ENCODE measurements around the gene AHCTF1.

AHCTF1 gene

DNA sequence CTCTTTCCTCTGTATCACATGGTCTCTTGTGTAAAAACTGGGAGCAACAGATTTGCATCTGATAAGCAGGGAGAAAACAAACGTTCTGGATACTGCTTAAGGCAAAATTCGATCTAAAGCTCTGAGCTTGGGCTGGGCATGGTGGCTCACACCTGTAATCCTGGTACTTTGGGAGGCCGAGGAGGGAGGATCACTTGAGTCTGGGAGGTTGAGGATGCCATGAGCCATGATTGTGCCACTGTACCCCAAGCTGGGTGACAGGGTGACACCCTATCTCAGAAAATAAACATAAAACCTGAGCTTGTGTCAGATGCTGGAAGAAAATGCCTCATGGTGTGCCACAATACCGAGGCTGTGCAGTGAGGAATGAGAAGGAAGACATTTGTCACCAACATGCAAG lies 133.6 kb downstream of the AHCTF1 start:
- no peak overlapping the region for H3K4me3 ChIP-seq (ENCODE audit: low read depth, low read length)
- H3K79me2 ChIP-seq, result no peaks in the 10 kb centered on the region
- H2AFZ ChIP-seq, result no peak overlapping the region
- no peaks in the 10 kb centered on the region for H3K27me3 ChIP-seq (ENCODE audit: control insufficient read depth, insufficient read depth, low read length)
- no peaks in the 10 kb centered on the region for H3K9me3 ChIP-seq (ENCODE audit: control insufficient read depth, low read length)
- no peak overlapping the region for H3K4me2 ChIP-seq (ENCODE audit: low read length)
- H3K36me3 ChIP-seq (ENCODE audit: control insufficient read depth, insufficient read depth, low read length), result no peaks in the 10 kb centered on the region
- no peak overlapping the region for H3K27ac ChIP-seq
- H3K4me1 ChIP-seq, result no peaks in the 10 kb centered on the region
- TF ChIP-seq, protein P1, sequence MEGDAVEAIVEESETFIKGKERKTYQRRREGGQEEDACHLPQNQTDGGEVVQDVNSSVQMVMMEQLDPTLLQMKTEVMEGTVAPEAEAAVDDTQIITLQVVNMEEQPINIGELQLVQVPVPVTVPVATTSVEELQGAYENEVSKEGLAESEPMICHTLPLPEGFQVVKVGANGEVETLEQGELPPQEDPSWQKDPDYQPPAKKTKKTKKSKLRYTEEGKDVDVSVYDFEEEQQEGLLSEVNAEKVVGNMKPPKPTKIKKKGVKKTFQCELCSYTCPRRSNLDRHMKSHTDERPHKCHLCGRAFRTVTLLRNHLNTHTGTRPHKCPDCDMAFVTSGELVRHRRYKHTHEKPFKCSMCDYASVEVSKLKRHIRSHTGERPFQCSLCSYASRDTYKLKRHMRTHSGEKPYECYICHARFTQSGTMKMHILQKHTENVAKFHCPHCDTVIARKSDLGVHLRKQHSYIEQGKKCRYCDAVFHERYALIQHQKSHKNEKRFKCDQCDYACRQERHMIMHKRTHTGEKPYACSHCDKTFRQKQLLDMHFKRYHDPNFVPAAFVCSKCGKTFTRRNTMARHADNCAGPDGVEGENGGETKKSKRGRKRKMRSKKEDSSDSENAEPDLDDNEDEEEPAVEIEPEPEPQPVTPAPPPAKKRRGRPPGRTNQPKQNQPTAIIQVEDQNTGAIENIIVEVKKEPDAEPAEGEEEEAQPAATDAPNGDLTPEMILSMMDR (IDR thresholded peaks at IDR 0.05), result no peak
- H3K9ac ChIP-seq, result no peak overlapping the region

DNA sequence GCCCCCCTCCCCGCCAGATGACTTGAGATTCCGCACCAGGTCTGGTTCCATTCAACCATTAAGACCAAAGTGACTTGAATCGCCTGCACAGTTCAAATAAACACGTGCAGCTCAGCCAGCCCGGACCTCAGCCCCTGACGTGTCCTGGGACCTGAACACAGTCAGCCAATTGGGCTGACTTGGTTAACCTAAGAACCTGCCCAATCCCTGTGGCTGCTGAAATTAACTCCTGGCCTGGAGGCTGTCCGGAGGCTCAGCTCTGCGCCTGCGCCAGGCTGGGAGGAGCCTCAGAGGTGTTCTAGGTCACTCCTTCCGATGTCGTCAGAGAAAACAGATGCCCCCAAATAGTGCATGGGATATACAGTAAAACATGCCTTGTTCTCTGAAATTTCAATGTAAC lies 134.2 kb downstream of the AHCTF1 start:
- Histone ChIP-seq H3K4me1 (no peaks in the 10 kb centered on the region), H3K79me2 (no peaks in the 10 kb centered on the region), H3K27me3 (ENCODE audit: control insufficient read depth, insufficient read depth, low read length) (no peaks in the 10 kb centered on the region), H3K9ac (no peak overlapping the region), H3K27ac (no peak overlapping the region), H3K4me3 (ENCODE audit: low read depth, low read length) (no peak overlapping the region), H3K4me2 (ENCODE audit: low read length) (no peak overlapping the region), H3K9me3 (ENCODE audit: control insufficient read depth, low read length) (no peaks in the 10 kb centered on the region), H2AFZ (no peak overlapping the region), H3K36me3 (ENCODE audit: control insufficient read depth, insufficient read depth, low read length) (no peaks in the 10 kb centered on the region)
- TF ChIP-seq, protein P1 (IDR thresholded peaks at IDR 0.05), result no peak

DNA sequence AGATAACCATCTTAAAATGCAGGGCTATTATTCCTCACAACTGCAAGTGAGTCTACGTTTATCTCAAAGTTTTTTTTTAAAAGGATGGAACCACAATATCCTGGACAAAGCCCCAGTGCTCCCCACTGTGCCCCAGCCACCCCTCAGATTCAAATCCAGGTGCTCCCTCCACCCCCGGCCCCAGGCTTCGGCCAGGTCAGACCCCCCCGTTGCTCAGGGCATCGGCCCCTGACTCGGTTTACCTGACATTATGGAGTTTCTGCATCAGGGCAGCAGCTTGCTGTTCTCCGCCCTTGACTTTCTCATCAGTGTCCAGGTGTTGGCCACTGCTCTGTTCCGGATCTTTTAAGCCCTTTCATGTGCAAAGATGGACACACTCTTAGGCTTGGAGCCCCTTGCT lies 134.6 kb downstream of the AHCTF1 start:
- Histone ChIP-seq H3K9me3 (ENCODE audit: control insufficient read depth, low read length) (no peaks in the 10 kb centered on the region), H3K36me3 (ENCODE audit: control insufficient read depth, insufficient read depth, low read length) (no peaks in the 10 kb centered on the region), H3K4me3 (ENCODE audit: low read depth, low read length) (no peak overlapping the region), H3K27me3 (ENCODE audit: control insufficient read depth, insufficient read depth, low read length) (no peaks in the 10 kb centered on the region), H3K4me2 (ENCODE audit: low read length) (no peak overlapping the region), H3K27ac (no peak overlapping the region), H3K79me2 (no peaks in the 10 kb centered on the region), H3K4me1 (no peaks in the 10 kb centered on the region), H2AFZ (no peak overlapping the region), H3K9ac (no peak overlapping the region)
- TF ChIP-seq, protein P1 (IDR thresholded peaks at IDR 0.05), result no peak

DNA sequence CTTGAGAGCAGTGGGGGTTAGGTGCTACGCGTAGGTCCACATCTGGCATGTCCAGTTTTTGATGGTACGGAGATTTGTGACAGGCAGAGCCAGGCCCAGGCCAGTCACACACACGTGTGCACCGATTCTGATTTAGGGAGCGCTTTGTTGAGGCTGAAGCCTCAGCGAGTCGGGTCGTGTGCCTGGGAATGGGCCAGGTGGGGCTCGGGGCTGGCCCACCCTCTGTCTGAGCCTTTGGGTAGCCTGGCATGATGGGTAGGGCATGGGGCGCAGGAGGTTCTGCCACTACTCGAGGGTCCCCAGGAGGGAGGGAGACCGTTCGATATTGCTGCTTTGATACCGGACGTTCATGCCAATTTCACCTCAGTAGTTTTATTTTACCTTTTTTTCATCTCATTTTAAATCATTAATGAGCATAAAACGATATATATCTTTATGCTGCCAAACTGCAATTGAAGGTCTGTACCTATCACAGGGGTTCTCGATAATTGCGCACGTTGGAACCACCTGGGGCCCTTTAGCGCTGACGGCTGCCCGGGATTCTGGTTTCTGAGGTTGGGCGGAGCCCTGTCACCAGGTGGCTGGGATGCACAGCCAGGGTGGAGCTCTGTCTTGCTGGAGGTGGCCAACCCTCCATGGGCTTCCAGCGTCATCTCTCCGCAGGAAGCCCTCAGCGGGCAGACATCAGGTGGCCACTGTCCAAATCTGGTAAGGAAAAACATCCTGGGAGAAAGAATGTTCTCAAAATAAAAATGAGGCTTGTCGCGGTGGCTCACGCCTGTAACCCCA lies 135.6 kb downstream of the AHCTF1 start:
- Histone ChIP-seq H3K27me3 (ENCODE audit: control insufficient read depth, insufficient read depth, low read length) (no peaks in the 10 kb centered on the region), H3K4me1 (no peaks in the 10 kb centered on the region), H3K9ac (no peak overlapping the region), H3K9me3 (ENCODE audit: control insufficient read depth, low read length) (no peaks in the 10 kb centered on the region), H3K27ac (no peak overlapping the region), H2AFZ (no peak overlapping the region), H3K36me3 (ENCODE audit: control insufficient read depth, insufficient read depth, low read length) (no peaks in the 10 kb centered on the region), H3K4me2 (ENCODE audit: low read length) (no peak overlapping the region), H3K79me2 (no peaks in the 10 kb centered on the region), H3K4me3 (ENCODE audit: low read depth, low read length) (no peak overlapping the region)
- TF ChIP-seq, protein P1 (IDR thresholded peaks at IDR 0.05), result no peak
